Astrocyte (in vitro differentiated cells and primary cell): ENCODE data around the gene SFT2D1. TPM values are rescaled to one million over a fixed set of nuclear protein-coding genes. Genes with fewer than 3 reads are reported as not detected.
"Not testable (repeated sequence)": the region's sequence is repeated elsewhere in the genome, so short reads cannot be mapped to it uniquely, and the experiment has no call there.

Experiments used
- DNase-seq: peaks from one replicate; pipeline ENCODE4 v3.0.0-alpha.2; 2010; ENCODE audit warnings: low read depth
- FAIRE-seq: peaks from 2 replicates; lab custom pipeline; 2011; peaks lifted over from hg19 to GRCh38; lab: Jason Lieb, UNC
- H2AFZ ChIP-seq: 2 replicates; pipeline ENCODE4 v1.6.0; 2012; ENCODE audit warnings: low read depth, low read length, inconsistent platforms
- H3K27ac ChIP-seq: 2 replicates; pipeline ENCODE4 v1.5.1; 2011; ENCODE audit warnings: low read depth, low read length, inconsistent platforms
- H3K27me3 ChIP-seq: 2 replicates; pipeline ENCODE4 v1.6.0; 2011; ENCODE audit warnings: low read length, inconsistent platforms; ENCODE audit not compliant: insufficient read depth
- H3K36me3 ChIP-seq: 2 replicates; pipeline ENCODE4 v1.5.1; 2011; ENCODE audit warnings: low read length, inconsistent platforms; ENCODE audit not compliant: insufficient read depth
- H3K4me1 ChIP-seq: 2 replicates; pipeline ENCODE4 v1.5.1; 2011; ENCODE audit warnings: low read length, inconsistent platforms; ENCODE audit not compliant: insufficient read depth
- H3K4me2 ChIP-seq: 2 replicates; pipeline ENCODE4 v1.6.0; 2012; ENCODE audit warnings: low read length, inconsistent platforms
- H3K4me3 ChIP-seq: 2 replicates; pipeline ENCODE4 v1.5.1; 2011; ENCODE audit warnings: low read depth, mild to moderate bottlenecking, low read length, inconsistent platforms; ENCODE audit not compliant: insufficient read depth
- H3K79me2 ChIP-seq: 2 replicates; pipeline ENCODE4 v1.6.0; 2012; ENCODE audit warnings: mild to moderate bottlenecking, low read length, inconsistent platforms; ENCODE audit not compliant: insufficient read depth
- H3K9ac ChIP-seq: 2 replicates; pipeline ENCODE4 v1.6.0; 2012; ENCODE audit warnings: mild to moderate bottlenecking, low read length, inconsistent platforms
- H3K9me3 ChIP-seq: 2 replicates; pipeline ENCODE4 v1.5.1; 2012; ENCODE audit warnings: low read depth, mild to moderate bottlenecking, low read length, inconsistent platforms; ENCODE audit not compliant: insufficient read depth
- H4K20me1 ChIP-seq: 2 replicates; pipeline ENCODE4 v1.6.0; 2012; ENCODE audit warnings: low read length, inconsistent platforms; ENCODE audit not compliant: insufficient read depth
- H3K27ac Mint-ChIP-seq: one replicate; pipeline ENCODE4 v1.8.0; 2021; ENCODE audit warnings: mild to moderate bottlenecking, mixed read lengths; ENCODE audit not compliant: unreplicated experiment
- H3K27me3 Mint-ChIP-seq: one replicate; pipeline ENCODE4 v1.8.0; 2021; ENCODE audit warnings: low read depth, mixed read lengths; ENCODE audit not compliant: unreplicated experiment
- H3K36me3 Mint-ChIP-seq: one replicate; pipeline ENCODE4 v1.8.0; 2021; ENCODE audit warnings: low read depth, mixed read lengths; ENCODE audit not compliant: unreplicated experiment
- H3K4me1 Mint-ChIP-seq: one replicate; pipeline ENCODE4 v1.8.0; 2021; ENCODE audit warnings: low read depth, mixed read lengths; ENCODE audit not compliant: unreplicated experiment
- H3K4me3 Mint-ChIP-seq: one replicate; pipeline ENCODE4 v1.8.0; 2021; ENCODE audit warnings: mild to moderate bottlenecking, moderate library complexity, mixed read lengths; ENCODE audit not compliant: unreplicated experiment
- H3K9me3 Mint-ChIP-seq: one replicate; pipeline ENCODE4 v1.8.0; 2021; ENCODE audit warnings: mild to moderate bottlenecking, mixed read lengths; ENCODE audit not compliant: unreplicated experiment
- EZH2 ChIP-seq: IDR thresholded peaks from 2 replicates; pipeline ENCODE4 v1.6.1; 2012; ENCODE audit warnings: mild to moderate bottlenecking, low read length, inconsistent platforms; ENCODE audit not compliant: insufficient read depth
- total RNA-seq: library from RNA; stranded (reverse); gene quantifications from 2 replicates; pipeline ENCODE4 v1.2.1, GENCODE V29; 2021
- TF ChIP-seq, protein P1 (sequence below): IDR thresholded peaks from 2 replicates; pipeline ENCODE4 v1.5.1; 2011; ENCODE audit warnings: low read depth, mild to moderate bottlenecking, inconsistent platforms, low read length, moderate library complexity; ENCODE audit not compliant: insufficient read depth

Gene SFT2D1
- total RNA-seq, 1 donor from 2014 or later: 63.9 TPM

GRCh38 chr6:166365806-166366205, 23.5 kb upstream of the SFT2D1 start:
- Histone ChIP-seq H3K27ac (peak overlapping the region; percentile 19), H3K9ac (peak overlapping the region; percentile 34), H3K4me1 (peaks cover 13% of the 10 kb centered on the region), H3K27me3 (no peaks in the 10 kb centered on the region), H3K36me3 (no peaks in the 10 kb centered on the region), H2AFZ (no peak overlapping the region), H4K20me1 (no peaks in the 10 kb centered on the region), H3K9me3 (no peaks in the 10 kb centered on the region), H3K4me2 (peak overlapping the region; percentile 72), H3K4me3 (peak overlapping the region; percentile 22), H3K79me2 (no peaks in the 10 kb centered on the region)
- peak; percentile 44 for DNase-seq
- Mint-ChIP-seq H3K4me3 (peak overlapping the region; percentile 23), H3K27me3 (no peaks in the 10 kb centered on the region), H3K27ac (peak overlapping the region; percentile 54), H3K4me1 (peaks cover 29% of the 10 kb centered on the region), H3K9me3 (no peaks in the 10 kb centered on the region), H3K36me3 (peaks cover 17% of the 10 kb centered on the region)
- FAIRE-seq: no peak
- TF ChIP-seq, protein P1, sequence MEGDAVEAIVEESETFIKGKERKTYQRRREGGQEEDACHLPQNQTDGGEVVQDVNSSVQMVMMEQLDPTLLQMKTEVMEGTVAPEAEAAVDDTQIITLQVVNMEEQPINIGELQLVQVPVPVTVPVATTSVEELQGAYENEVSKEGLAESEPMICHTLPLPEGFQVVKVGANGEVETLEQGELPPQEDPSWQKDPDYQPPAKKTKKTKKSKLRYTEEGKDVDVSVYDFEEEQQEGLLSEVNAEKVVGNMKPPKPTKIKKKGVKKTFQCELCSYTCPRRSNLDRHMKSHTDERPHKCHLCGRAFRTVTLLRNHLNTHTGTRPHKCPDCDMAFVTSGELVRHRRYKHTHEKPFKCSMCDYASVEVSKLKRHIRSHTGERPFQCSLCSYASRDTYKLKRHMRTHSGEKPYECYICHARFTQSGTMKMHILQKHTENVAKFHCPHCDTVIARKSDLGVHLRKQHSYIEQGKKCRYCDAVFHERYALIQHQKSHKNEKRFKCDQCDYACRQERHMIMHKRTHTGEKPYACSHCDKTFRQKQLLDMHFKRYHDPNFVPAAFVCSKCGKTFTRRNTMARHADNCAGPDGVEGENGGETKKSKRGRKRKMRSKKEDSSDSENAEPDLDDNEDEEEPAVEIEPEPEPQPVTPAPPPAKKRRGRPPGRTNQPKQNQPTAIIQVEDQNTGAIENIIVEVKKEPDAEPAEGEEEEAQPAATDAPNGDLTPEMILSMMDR: no peak
- TF ChIP-seq EZH2: no peak

DNA sequence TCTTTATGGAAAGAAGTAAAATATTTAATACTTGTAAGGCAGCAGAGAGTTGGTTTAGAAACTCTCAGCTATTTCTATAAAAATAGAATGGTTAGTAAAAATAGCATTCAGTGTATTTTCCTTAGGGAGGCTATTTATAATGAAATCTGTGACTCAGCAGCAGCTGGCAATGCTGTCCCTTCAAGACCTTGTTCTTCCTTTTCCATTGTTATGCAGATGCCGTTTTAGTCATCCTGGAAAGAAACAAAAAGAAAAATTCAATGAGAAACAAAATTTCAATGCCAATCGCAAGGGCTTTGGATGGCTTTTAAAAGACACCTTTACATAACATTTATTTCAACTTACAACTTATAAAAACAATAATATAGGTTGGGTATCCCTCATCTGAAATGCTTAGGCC, 22.9 kb upstream of the SFT2D1 start:
- Histone ChIP-seq H3K79me2 (no peaks in the 10 kb centered on the region), H3K4me1 (peaks cover 17% of the 10 kb centered on the region), H3K27ac (peak overlapping the region; percentile 46), H3K9me3 (no peaks in the 10 kb centered on the region), H3K4me2 (peak overlapping the region; percentile 72), H3K36me3 (no peaks in the 10 kb centered on the region), H2AFZ (no peak overlapping the region), H3K9ac (peak overlapping the region; percentile 34), H4K20me1 (no peaks in the 10 kb centered on the region), H3K4me3 (peak overlapping the region; percentile 22), H3K27me3 (no peaks in the 10 kb centered on the region)
- no peak for TF ChIP-seq EZH2
- TF ChIP-seq, protein P1: no peak
- H3K36me3 Mint-ChIP-seq: peaks cover 17% of the 10 kb centered on the region
- H3K27ac Mint-ChIP-seq: peak overlapping the region; percentile 54
- DNase-seq (peak; percentile 74), FAIRE-seq (peak; percentile 59)
- H3K4me3 Mint-ChIP-seq: peak overlapping the region; percentile 8
- H3K27me3 Mint-ChIP-seq: no peaks in the 10 kb centered on the region
- no peaks in the 10 kb centered on the region for H3K9me3 Mint-ChIP-seq
- peaks cover 34% of the 10 kb centered on the region for H3K4me1 Mint-ChIP-seq

GRCh38 chr6:166364456-166364855, 22.1 kb upstream of the SFT2D1 start:
- DNase-seq: no peak
- H3K27me3 Mint-ChIP-seq: no peaks in the 10 kb centered on the region
- no peak overlapping the region for H2AFZ ChIP-seq
- no peaks in the 10 kb centered on the region for H3K79me2 ChIP-seq
- peaks cover 17% of the 10 kb centered on the region for H3K4me1 ChIP-seq
- no peak for TF ChIP-seq EZH2
- TF ChIP-seq, protein P1: no peak
- H3K36me3 ChIP-seq: no peaks in the 10 kb centered on the region
- peaks cover 1% of the 10 kb centered on the region for H3K9me3 Mint-ChIP-seq
- H3K27me3 ChIP-seq: no peaks in the 10 kb centered on the region
- no peak for FAIRE-seq
- no peak overlapping the region for H3K9ac ChIP-seq
- peak overlapping the region; percentile 42 for H3K27ac Mint-ChIP-seq
- peaks cover 39% of the 10 kb centered on the region for H3K4me1 Mint-ChIP-seq
- H3K4me3 Mint-ChIP-seq: no peak overlapping the region
- H3K27ac ChIP-seq: no peak overlapping the region
- H4K20me1 ChIP-seq: no peaks in the 10 kb centered on the region
- H3K36me3 Mint-ChIP-seq: peaks cover 17% of the 10 kb centered on the region
- H3K4me3 ChIP-seq: no peak overlapping the region
- H3K9me3 ChIP-seq: no peaks in the 10 kb centered on the region
- H3K4me2 ChIP-seq: peak overlapping the region; percentile 72

DNA sequence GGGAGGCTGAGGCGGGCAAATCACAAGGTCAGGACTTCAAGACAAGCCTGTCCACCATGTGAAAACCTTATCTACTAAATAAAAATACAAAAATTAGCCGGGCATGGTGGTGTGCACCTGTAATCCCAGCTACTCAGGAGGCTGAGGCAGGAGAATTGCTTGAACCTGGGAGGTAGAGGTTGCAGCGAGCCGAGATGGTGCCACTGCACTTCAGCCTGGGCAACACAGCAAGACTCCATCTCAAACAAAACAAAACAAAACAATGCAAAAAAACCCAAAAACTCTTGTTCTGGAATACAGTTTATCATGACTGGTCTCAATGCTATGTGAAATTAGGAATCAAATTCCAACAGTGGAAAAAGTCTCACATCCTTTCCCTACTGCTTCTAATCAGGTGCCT, 20.1 kb upstream of the SFT2D1 start:
- not testable (repeated sequence) for H3K4me3 Mint-ChIP-seq, H3K9me3 Mint-ChIP-seq, H3K27ac ChIP-seq, H3K9ac ChIP-seq, H3K79me2 ChIP-seq, H2AFZ ChIP-seq, H3K4me3 ChIP-seq, FAIRE-seq, DNase-seq, H4K20me1 ChIP-seq, H3K4me2 ChIP-seq, H3K27ac Mint-ChIP-seq, H3K9me3 ChIP-seq, H3K27me3 ChIP-seq, H3K27me3 Mint-ChIP-seq, H3K36me3 ChIP-seq
- Mint-ChIP-seq H3K4me1 (peaks cover 39% of the 10 kb centered on the region), H3K36me3 (peaks cover 12% of the 10 kb centered on the region)
- H3K4me1 ChIP-seq: peaks cover 17% of the 10 kb centered on the region
